Mesenchymal stem cell (in vitro differentiated cells and primary cell): ENCODE results near the gene SCUBE3.

ENCODE experiments used
- DNase-seq: peaks from one replicate; pipeline ENCODE4 v3.0.0-alpha.2; 2013
- H2AFZ ChIP-seq: one replicate; pipeline ENCODE4 v1.6.1; 2013; ENCODE audit warnings: low read depth, mild to moderate bottlenecking, control low read depth, inconsistent platforms, low read length, moderate library complexity
- H2AK5ac ChIP-seq: 2 replicates; pipeline ENCODE4 v1.6.1; 2013; ENCODE audit warnings: low read length, moderate library complexity, mild to moderate bottlenecking, inconsistent platforms; ENCODE audit not compliant: severe bottlenecking
- H2BK120ac ChIP-seq: one replicate; pipeline ENCODE4 v1.6.1; 2013; ENCODE audit warnings: low read depth, mild to moderate bottlenecking, inconsistent platforms, low read length, moderate library complexity
- H2BK12ac ChIP-seq, 2 experiments: one replicate each; pipeline ENCODE4 v1.6.1; 2013; ENCODE audit warnings: inconsistent platforms in 2 of 2, low read length in 2 of 2, mild to moderate bottlenecking in 2 of 2, moderate library complexity in 2 of 2, control low read depth in 1 of 2
- H2BK15ac ChIP-seq: one replicate; pipeline ENCODE4 v1.6.1; 2013; ENCODE audit warnings: mild to moderate bottlenecking, low read depth, inconsistent platforms; ENCODE audit not compliant: poor library complexity, severe bottlenecking
- H2BK5ac ChIP-seq: 2 replicates; pipeline ENCODE4 v1.6.1; 2013; ENCODE audit warnings: low read depth, mild to moderate bottlenecking, low read length, control low read depth, inconsistent platforms; ENCODE audit not compliant: poor library complexity, severe bottlenecking
- H3K14ac ChIP-seq, 2 experiments: one replicate each; pipeline ENCODE4 v1.6.1; 2013; ENCODE audit warnings: inconsistent platforms in 2 of 2, low read length in 2 of 2, control low read depth in 1 of 2, mild to moderate bottlenecking in 1 of 2, moderate library complexity in 1 of 2
- H3K18ac ChIP-seq, 2 experiments: one replicate each; pipeline ENCODE4 v1.6.1; 2013; ENCODE audit warnings: inconsistent platforms in 2 of 2, low read length in 2 of 2, control low read depth in 1 of 2, low read depth in 1 of 2, mild to moderate bottlenecking in 1 of 2
- H3K23ac ChIP-seq, 2 experiments: one replicate each; pipeline ENCODE4 v1.6.1; 2013; ENCODE audit warnings: inconsistent platforms in 2 of 2, low read length in 2 of 2, mild to moderate bottlenecking in 2 of 2, moderate library complexity in 2 of 2, control low read depth in 1 of 2
- H3K27ac ChIP-seq: 2 replicates; pipeline ENCODE4 v1.5.1; 2013; ENCODE audit warnings: mild to moderate bottlenecking, moderate library complexity, low read length, control low read depth, inconsistent platforms; ENCODE audit not compliant: poor library complexity, severe bottlenecking
- H3K27me3 ChIP-seq, 2 experiments: 2 replicates each; pipeline versions ENCODE4 v1.6.1 to v1.7.0; 2013; ENCODE audit warnings: low read length in 2 of 2, mild to moderate bottlenecking in 2 of 2, moderate library complexity in 2 of 2, control low read depth in 1 of 2, inconsistent platforms in 1 of 2; ENCODE audit not compliant: control insufficient read depth in 1 of 2, insufficient read depth in 1 of 2
- H3K36me3 ChIP-seq, 2 experiments: 2 replicates each; pipeline versions ENCODE4 v1.6.1 to v1.7.0; 2013; ENCODE audit warnings: low read length in 2 of 2, control low read depth in 1 of 2, inconsistent platforms in 1 of 2, low read depth in 1 of 2, mild to moderate bottlenecking in 1 of 2; ENCODE audit not compliant: insufficient read depth in 2 of 2, control insufficient read depth in 1 of 2
- H3K4ac ChIP-seq, 2 experiments: one replicate each; pipeline ENCODE4 v1.6.1; 2013; ENCODE audit warnings: inconsistent platforms in 2 of 2, low read length in 2 of 2, mild to moderate bottlenecking in 2 of 2, moderate library complexity in 2 of 2, control low read depth in 1 of 2, low read depth in 1 of 2
- H3K4me1 ChIP-seq: 2 replicates; pipeline ENCODE4 v1.6.1; 2013; ENCODE audit warnings: low read depth, low read length, control low read depth; ENCODE audit not compliant: control insufficient read depth, insufficient read depth
- H3K4me2 ChIP-seq: 2 replicates; pipeline ENCODE4 v1.6.1; 2013; ENCODE audit warnings: low read length, mild to moderate bottlenecking, inconsistent platforms; ENCODE audit not compliant: poor library complexity, severe bottlenecking
- H3K4me3 ChIP-seq, 2 experiments: 2 replicates each; pipeline versions ENCODE4 v1.5.1 to v1.7.0; 2013; ENCODE audit warnings: low read length in 2 of 2, mild to moderate bottlenecking in 2 of 2, control low read depth in 1 of 2, low read depth in 1 of 2; ENCODE audit not compliant: insufficient read depth in 1 of 2
- H3K79me1 ChIP-seq: replicated peaks from 2 replicates; pipeline ENCODE4 v1.6.1; 2013; ENCODE audit warnings: mild to moderate bottlenecking, control low read depth, low read length, inconsistent platforms; ENCODE audit not compliant: poor library complexity, severe bottlenecking
- H3K9ac ChIP-seq: 2 replicates; pipeline ENCODE4 v1.7.0; 2013; ENCODE audit warnings: mild to moderate bottlenecking, low read length, moderate library complexity
- H3K9me3 ChIP-seq: 2 replicates; pipeline ENCODE4 v1.7.0; 2013; ENCODE audit warnings: mild to moderate bottlenecking, low read length; ENCODE audit not compliant: control insufficient read depth
- H4K8ac ChIP-seq: one replicate; pipeline ENCODE4 v1.6.1; 2013; ENCODE audit warnings: inconsistent platforms, mild to moderate bottlenecking, low read length, moderate library complexity
- H4K91ac ChIP-seq: one replicate; pipeline ENCODE4 v1.6.1; 2013; ENCODE audit warnings: mild to moderate bottlenecking, low read length, inconsistent platforms
- WGBS: methylation state at CpG from one replicate; pipeline ENCODE4 v1.1.7; 2013; ENCODE audit warnings: mixed read lengths; 5-methylcytosine and 5-hydroxymethylcytosine counted together

SCUBE3 gene

GRCh38 chr6:35298625-35299140, 84.9 kb downstream of the SCUBE3 start:
- no peak overlapping the region for H2BK12ac ChIP-seq
- H4K8ac ChIP-seq: no peak overlapping the region
- peak overlapping the region; percentile 29 for H2BK15ac ChIP-seq
- no peak for DNase-seq
- WGBS: 98% methylated on average over 6 of the region's 6 CpGs
- no peak overlapping the region for H2BK5ac ChIP-seq
- no peak overlapping the region for H3K4me2 ChIP-seq
- no peak overlapping the region for H3K9ac ChIP-seq
- no peak overlapping the region for H3K14ac ChIP-seq
- H3K9me3 ChIP-seq: no peaks in the 10 kb centered on the region
- H2BK120ac ChIP-seq: no peak overlapping the region
- no peak overlapping the region for H3K23ac ChIP-seq
- no peaks in the 10 kb centered on the region for H3K79me1 ChIP-seq
- no peak overlapping the region for H2AFZ ChIP-seq
- H3K27me3 ChIP-seq: no peaks in the 10 kb centered on the region
- no peak overlapping the region for H4K91ac ChIP-seq
- no peak overlapping the region for H3K4me3 ChIP-seq
- peaks cover 14% of the 10 kb centered on the region for H3K4me1 ChIP-seq
- no peak overlapping the region for H3K18ac ChIP-seq
- H2AK5ac ChIP-seq: no peak overlapping the region
- peaks cover 22 to 27% of the 10 kb centered on the region in 2 experiments for H3K36me3 ChIP-seq
- H3K4ac ChIP-seq: no peak overlapping the region
- no peak overlapping the region for H3K27ac ChIP-seq

GRCh38 chr6:35299674-35300073, 85.9 kb downstream of the SCUBE3 start:
- no peak overlapping the region for H3K9ac ChIP-seq
- H3K4ac ChIP-seq: no peak overlapping the region
- no peak overlapping the region for H2AK5ac ChIP-seq
- no peaks in the 10 kb centered on the region for H3K27me3 ChIP-seq
- H3K4me3 ChIP-seq: no peak overlapping the region
- H2BK120ac ChIP-seq: no peak overlapping the region
- no peaks in the 10 kb centered on the region for H3K79me1 ChIP-seq
- H3K27ac ChIP-seq: no peak overlapping the region
- no peak overlapping the region for H3K14ac ChIP-seq
- no peak for DNase-seq
- no peak overlapping the region for H2BK15ac ChIP-seq
- H3K18ac ChIP-seq: no peak overlapping the region
- no peak overlapping the region for H3K4me2 ChIP-seq
- H3K23ac ChIP-seq: no peak overlapping the region
- no peaks in the 10 kb centered on the region for H3K9me3 ChIP-seq
- no peak overlapping the region for H4K8ac ChIP-seq
- H3K36me3 ChIP-seq: peaks cover 17 to 19% of the 10 kb centered on the region in 2 experiments
- no peak overlapping the region for H2BK12ac ChIP-seq
- WGBS: 95% methylated on average over 4 of the region's 4 CpGs
- H3K4me1 ChIP-seq: peaks cover 14% of the 10 kb centered on the region
- no peak overlapping the region for H4K91ac ChIP-seq
- no peak overlapping the region for H2BK5ac ChIP-seq
- no peak overlapping the region for H2AFZ ChIP-seq

- Histone ChIP-seq H2BK12ac (no peak overlapping the region), H3K4ac (no peak overlapping the region), H3K27ac (no peak overlapping the region), H2BK15ac (no peak overlapping the region), H2BK5ac (no peak overlapping the region), H3K9ac (no peak overlapping the region), H3K4me3 (no peak overlapping the region), H3K23ac (peak overlapping the region in 1 of 2 experiments; percentile 36), H3K14ac (no peak overlapping the region), H4K91ac (no peak overlapping the region), H2BK120ac (no peak overlapping the region), H3K18ac (no peak overlapping the region), H3K79me1 (no peaks in the 10 kb centered on the region), H4K8ac (no peak overlapping the region), H2AFZ (no peak overlapping the region), H2AK5ac (no peak overlapping the region), H3K4me2 (no peak overlapping the region), H3K4me1 (peaks cover 14% of the 10 kb centered on the region), H3K36me3 (peaks cover 7 to 9% of the 10 kb centered on the region in 2 experiments), H3K27me3 (no peaks in the 10 kb centered on the region), H3K9me3 (no peaks in the 10 kb centered on the region)
- no peak for DNase-seq
Observed at GRCh38 chr6:35300848-35301247, 87.1 kb downstream of the SCUBE3 start.
